ENCODE data around the gene ACE.

ACE gene

DNA sequence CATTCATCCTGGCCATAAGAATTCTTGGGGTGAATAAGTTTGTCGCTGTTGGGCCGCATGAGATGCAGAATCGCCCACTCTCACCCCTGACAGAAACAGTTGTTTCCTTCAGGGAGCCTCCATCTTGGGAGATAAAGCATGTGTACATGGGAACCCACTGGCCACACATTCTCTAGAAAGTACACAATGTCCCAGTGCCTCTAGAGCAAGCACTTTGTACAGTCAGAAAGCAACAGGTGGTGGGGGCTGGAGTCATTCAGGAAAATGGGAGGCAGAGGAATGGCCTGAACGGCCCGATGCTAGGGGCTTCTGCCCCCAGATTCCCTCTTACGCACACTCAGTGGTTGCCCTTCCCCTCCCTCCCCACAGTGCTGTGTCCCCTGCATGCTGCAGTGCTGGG is 16.1 kb downstream of the ACE start:
- H3K27me3 ChIP-seq (replicated peaks) = peaks cover 14% of the 10 kb centered on the region
- no peak for DNase-seq
- H3K4me3 ChIP-seq (ENCODE audit: low read depth, low read length) = no peak overlapping the region
- H3K27ac ChIP-seq = no peak overlapping the region
- TF ChIP-seq CTCF (IDR thresholded peaks at IDR 0.05; ENCODE audit: low read depth, low read length, missing control alignments) = no peak
- H3K36me3 ChIP-seq (replicated peaks) = no peaks in the 10 kb centered on the region
- in situ Hi-C loops (cut with HindIII; ENCODE audit: low pct_ligation_motif_present, low sequenced_read_pairs) = no loop called here

DNA sequence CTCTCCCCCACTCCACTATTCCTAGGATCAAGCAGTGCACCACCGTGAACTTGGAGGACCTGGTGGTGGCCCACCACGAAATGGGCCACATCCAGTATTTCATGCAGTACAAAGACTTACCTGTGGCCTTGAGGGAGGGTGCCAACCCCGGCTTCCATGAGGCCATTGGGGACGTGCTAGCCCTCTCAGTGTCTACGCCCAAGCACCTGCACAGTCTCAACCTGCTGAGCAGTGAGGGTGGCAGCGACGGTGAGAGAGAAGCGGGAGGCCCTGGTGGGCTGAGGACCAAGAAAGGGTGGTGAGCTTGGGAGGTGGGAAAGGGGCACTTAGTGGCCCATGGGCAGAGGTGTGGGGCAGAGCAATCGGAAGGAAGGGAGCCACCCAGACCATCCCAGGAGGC is 16.6 kb downstream of the ACE start:
- no peaks in the 10 kb centered on the region for H3K36me3 ChIP-seq (replicated peaks)
- peaks cover 14% of the 10 kb centered on the region for H3K27me3 ChIP-seq (replicated peaks)
- in situ Hi-C loops (cut with HindIII; ENCODE audit: low pct_ligation_motif_present, low sequenced_read_pairs) = no loop called here
- H3K4me3 ChIP-seq (ENCODE audit: low read depth, low read length) = no peak overlapping the region
- DNase-seq = no peak
- H3K27ac ChIP-seq = no peak overlapping the region
- no peak for TF ChIP-seq CTCF (IDR thresholded peaks at IDR 0.05; ENCODE audit: low read depth, low read length, missing control alignments)

DNA sequence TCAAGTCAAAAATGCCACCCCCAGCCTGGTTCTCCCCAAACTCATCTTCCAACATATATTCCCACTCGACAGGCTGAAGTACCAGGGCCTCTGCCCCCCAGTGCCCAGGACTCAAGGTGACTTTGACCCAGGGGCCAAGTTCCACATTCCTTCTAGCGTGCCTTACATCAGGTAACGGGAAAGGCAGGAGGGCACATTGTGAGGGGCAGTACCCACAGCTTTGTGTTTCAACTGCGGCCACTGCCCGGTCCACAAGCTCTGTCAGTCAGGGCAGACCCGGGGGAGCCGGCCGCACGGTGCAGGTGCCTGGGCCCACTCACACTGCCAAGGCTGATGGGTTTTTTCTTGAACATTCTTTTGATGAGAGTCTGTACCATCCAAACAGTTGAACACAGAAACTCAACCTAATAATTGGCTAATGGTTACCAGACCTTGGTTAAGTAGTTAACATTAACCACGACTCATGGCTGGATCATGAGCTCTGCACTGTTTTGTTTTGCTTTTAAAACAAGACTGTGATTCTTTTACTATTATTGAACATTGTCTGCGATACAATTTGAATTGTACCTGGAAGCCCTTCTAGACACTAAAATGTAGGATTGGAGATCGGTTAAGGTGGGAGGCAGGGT is 17.6 kb downstream of the ACE start:
- in situ Hi-C loops (cut with HindIII; ENCODE audit: low pct_ligation_motif_present, low sequenced_read_pairs) = no loop called here
- DNase-seq = no peak
- no peaks in the 10 kb centered on the region for H3K36me3 ChIP-seq (replicated peaks)

GRCh38 chr17:63495491-63495890 is 18.6 kb downstream of the ACE start:
- no peak for DNase-seq
- Histone ChIP-seq H3K27me3 (replicated peaks) (peaks cover 11% of the 10 kb centered on the region), H3K4me3 (ENCODE audit: low read depth, low read length) (no peak overlapping the region), H3K36me3 (replicated peaks) (no peaks in the 10 kb centered on the region), H3K27ac (no peak overlapping the region)
- in situ Hi-C loops (cut with HindIII; ENCODE audit: low pct_ligation_motif_present, low sequenced_read_pairs) = no loop called here
- no peak for TF ChIP-seq CTCF (IDR thresholded peaks at IDR 0.05; ENCODE audit: low read depth, low read length, missing control alignments)

More for the DNA sequence above, 17.6 kb downstream of the ACE start:
- Histone ChIP-seq H3K27me3 (replicated peaks) (peaks cover 14% of the 10 kb centered on the region), H3K4me3 (ENCODE audit: low read depth, low read length) (no peak overlapping the region), H3K27ac (no peak overlapping the region)
- TF ChIP-seq CTCF (IDR thresholded peaks at IDR 0.05; ENCODE audit: low read depth, low read length, missing control alignments) = no peak

DNA sequence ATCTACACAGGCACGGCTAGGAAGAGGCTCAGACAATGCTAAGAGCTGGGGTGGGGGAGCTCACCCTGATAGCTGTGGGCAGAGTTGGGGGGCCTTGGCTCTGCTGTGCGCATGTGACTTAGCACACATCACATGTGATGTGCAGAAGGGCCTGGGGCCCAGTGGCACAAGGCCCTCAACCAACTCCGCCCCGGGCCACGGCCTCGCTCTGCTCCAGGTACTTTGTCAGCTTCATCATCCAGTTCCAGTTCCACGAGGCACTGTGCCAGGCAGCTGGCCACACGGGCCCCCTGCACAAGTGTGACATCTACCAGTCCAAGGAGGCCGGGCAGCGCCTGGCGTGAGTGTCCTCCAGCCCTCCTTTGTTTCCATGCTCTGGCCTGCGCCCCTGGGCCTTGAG is 19.3 kb downstream of the ACE start:
- Histone ChIP-seq H3K4me3 (ENCODE audit: low read depth, low read length) (no peak overlapping the region), H3K27me3 (replicated peaks) (peaks cover 10% of the 10 kb centered on the region), H3K27ac (no peak overlapping the region), H3K36me3 (replicated peaks) (no peaks in the 10 kb centered on the region)
- in situ Hi-C loops (cut with HindIII; ENCODE audit: low pct_ligation_motif_present, low sequenced_read_pairs) = no loop called here
- TF ChIP-seq CTCF (IDR thresholded peaks at IDR 0.05; ENCODE audit: low read depth, low read length, missing control alignments) = no peak
- DNase-seq = no peak

All from brain microvascular endothelial cell (primary cell).